ENCODE results near the gene LITAF. TPM values are rescaled to one million over a fixed set of nuclear protein-coding genes. Genes with fewer than 3 reads are reported as not detected.

Gene LITAF
- total RNA-seq, 1 experiment from 2014 or later, result 244 TPM

GRCh38 chr16:11586378-11586855 lies 302 bp downstream of the LITAF start:
- peak overlapping the region; percentile 97 for H3K4me2 ChIP-seq
- peak overlapping the region; percentile 34; the same call in 1 of the 2 replicates for H2AFZ ChIP-seq
- peaks cover 23% of the 10 kb centered on the region for H4K20me1 ChIP-seq (ENCODE audit: insufficient read depth)
- H3K9me2 ChIP-seq (ENCODE audit: insufficient read depth), result no peaks in the 10 kb centered on the region
- peaks cover 11% of the 10 kb centered on the region; the same call in 1 of the 2 replicates for H3K36me3 ChIP-seq (ENCODE audit: low read depth)
- peaks cover 57% of the 10 kb centered on the region for H3K79me2 ChIP-seq (ENCODE audit: low read depth)
- TF ChIP-seq EZH2 (IDR thresholded peaks at IDR 0.05; ENCODE audit: low read depth) (no peak), CTCF (conservative IDR thresholded peaks at IDR 0.05) (no peak)
- no peak for DNase-seq
- intact Hi-C loops (cut with micrococcal nuclease; ENCODE audit: unreplicated experiment), result loop anchor here (5.0 kb wide), 1 partner anchor 89 kb away; no protein-coding TSS in a partner anchor
- peaks cover 40% of the 10 kb centered on the region for H3K4me1 ChIP-seq (replicated peaks; ENCODE audit: insufficient read depth)
- peak overlapping the region; percentile 89 for H3K4me3 ChIP-seq
- peak overlapping the region; percentile 54 for H3K27ac ChIP-seq
- ChIA-PET POLR2A (ENCODE audit: unreplicated experiment) (interaction anchor here (0.6 to 1.6 kb wide), 10 partner anchors 11 to 594 kb away, joined by 3 to 42 read pairs (median 6); no protein-coding TSS in a partner anchor), CTCF (interaction anchor here (0.5 to 1.2 kb wide), 3 partner anchors 10 to 532 kb away, joined by 6 to 11 read pairs (median 7); no protein-coding TSS in a partner anchor)
- H3F3A ChIP-seq (ENCODE audit: insufficient read depth, low read depth), result peaks cover 37% of the 10 kb centered on the region; the same call in 1 of the 2 replicates
- H3K9me3 ChIP-seq (ENCODE audit: insufficient read depth, low read depth), result no peaks in the 10 kb centered on the region
- no peaks in the 10 kb centered on the region for H3K27me3 ChIP-seq (ENCODE audit: insufficient read depth, low read depth)
- BruUV-seq (replicated peaks), result no TSS peak

- ChIA-PET CTCF (no interaction called here), POLR2A (ENCODE audit: unreplicated experiment) (interaction anchor here (0.6 to 1.1 kb wide), 4 partner anchors 45 to 82 kb away, joined by 3 to 17 read pairs (median 6); no protein-coding TSS in a partner anchor)
- Histone ChIP-seq H3K79me2 (ENCODE audit: low read depth) (peaks cover 64% of the 10 kb centered on the region), H3K4me2 (peak overlapping the region; percentile 97), H3F3A (ENCODE audit: insufficient read depth, low read depth) (peaks cover 37% of the 10 kb centered on the region; the same call in 1 of the 2 replicates), H3K4me1 (replicated peaks; ENCODE audit: insufficient read depth) (peaks cover 40% of the 10 kb centered on the region), H3K4me3 (peak overlapping the region; percentile 89), H3K27me3 (ENCODE audit: insufficient read depth, low read depth) (no peaks in the 10 kb centered on the region), H3K36me3 (ENCODE audit: low read depth) (peaks cover 11% of the 10 kb centered on the region; the same call in 1 of the 2 replicates), H3K9me3 (ENCODE audit: insufficient read depth, low read depth) (no peaks in the 10 kb centered on the region), H3K9me2 (ENCODE audit: insufficient read depth) (no peaks in the 10 kb centered on the region), H4K20me1 (ENCODE audit: insufficient read depth) (peaks cover 29% of the 10 kb centered on the region), H3K27ac (peak overlapping the region; percentile 54), H2AFZ (peak overlapping the region; percentile 34; the same call in 1 of the 2 replicates)
- TSS peak; percentile 48 for BruUV-seq (replicated peaks)
- intact Hi-C loops (cut with micrococcal nuclease; ENCODE audit: unreplicated experiment), result loop anchor here (5.0 kb wide), 1 partner anchor 88 kb away; no protein-coding TSS in a partner anchor
- TF ChIP-seq CTCF (conservative IDR thresholded peaks at IDR 0.05) (no peak), EZH2 (IDR thresholded peaks at IDR 0.05; ENCODE audit: low read depth) (no peak)
- peak in 1 of 2 experiments; percentile 25 for DNase-seq
These were observed 1.0 kb downstream of the LITAF start for GRCh38 chr16:11585460-11586377.
